HG02798 (cell line): ENCODE measurements around the gene PET100.

Experiments used
- ATAC-seq: cut with Tn5 transposase; IDR thresholded peaks from one replicate; pipeline ENCODE4 v1.9.1; 2021; ENCODE audit warnings: mild to moderate bottlenecking; ENCODE audit not compliant: unreplicated experiment, poor library complexity

The PET100 gene

DNA sequence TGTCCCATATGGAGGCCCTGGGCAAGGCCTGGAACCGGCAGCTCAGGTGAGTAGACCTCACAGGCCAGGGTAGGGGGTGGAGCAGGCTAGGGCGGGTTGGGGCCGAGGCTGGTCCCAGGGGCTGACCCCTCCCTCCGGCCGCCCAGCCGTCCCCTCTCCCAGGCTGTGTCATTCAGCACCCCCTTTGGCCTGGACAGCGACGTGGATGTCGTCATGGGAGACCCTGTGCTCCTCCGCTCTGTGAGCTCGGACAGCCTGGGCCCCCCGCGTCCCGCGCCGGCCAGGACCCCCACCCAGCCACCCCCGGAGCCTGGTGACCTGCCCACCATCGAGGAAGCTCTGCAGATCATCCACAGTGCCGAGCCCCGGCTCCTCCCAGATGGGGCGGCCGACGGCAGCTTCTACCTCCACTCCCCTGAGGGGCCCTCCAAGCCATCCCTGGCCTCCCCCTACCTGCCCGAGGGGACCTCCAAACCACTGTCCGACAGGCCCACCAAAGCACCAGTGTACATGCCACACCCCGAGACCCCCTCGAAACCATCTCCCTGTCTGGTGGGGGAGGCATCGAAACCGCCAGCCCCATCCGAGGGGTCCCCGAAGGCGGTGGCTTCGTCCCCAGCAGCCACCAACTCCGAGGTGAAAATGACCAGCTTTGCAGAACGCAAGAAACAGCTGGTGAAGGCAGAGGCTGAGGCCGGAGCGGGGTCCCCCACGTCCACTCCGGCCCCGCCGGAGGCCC is 17.9 kb upstream of the PET100 start:
- ATAC-seq: no peak

DNA sequence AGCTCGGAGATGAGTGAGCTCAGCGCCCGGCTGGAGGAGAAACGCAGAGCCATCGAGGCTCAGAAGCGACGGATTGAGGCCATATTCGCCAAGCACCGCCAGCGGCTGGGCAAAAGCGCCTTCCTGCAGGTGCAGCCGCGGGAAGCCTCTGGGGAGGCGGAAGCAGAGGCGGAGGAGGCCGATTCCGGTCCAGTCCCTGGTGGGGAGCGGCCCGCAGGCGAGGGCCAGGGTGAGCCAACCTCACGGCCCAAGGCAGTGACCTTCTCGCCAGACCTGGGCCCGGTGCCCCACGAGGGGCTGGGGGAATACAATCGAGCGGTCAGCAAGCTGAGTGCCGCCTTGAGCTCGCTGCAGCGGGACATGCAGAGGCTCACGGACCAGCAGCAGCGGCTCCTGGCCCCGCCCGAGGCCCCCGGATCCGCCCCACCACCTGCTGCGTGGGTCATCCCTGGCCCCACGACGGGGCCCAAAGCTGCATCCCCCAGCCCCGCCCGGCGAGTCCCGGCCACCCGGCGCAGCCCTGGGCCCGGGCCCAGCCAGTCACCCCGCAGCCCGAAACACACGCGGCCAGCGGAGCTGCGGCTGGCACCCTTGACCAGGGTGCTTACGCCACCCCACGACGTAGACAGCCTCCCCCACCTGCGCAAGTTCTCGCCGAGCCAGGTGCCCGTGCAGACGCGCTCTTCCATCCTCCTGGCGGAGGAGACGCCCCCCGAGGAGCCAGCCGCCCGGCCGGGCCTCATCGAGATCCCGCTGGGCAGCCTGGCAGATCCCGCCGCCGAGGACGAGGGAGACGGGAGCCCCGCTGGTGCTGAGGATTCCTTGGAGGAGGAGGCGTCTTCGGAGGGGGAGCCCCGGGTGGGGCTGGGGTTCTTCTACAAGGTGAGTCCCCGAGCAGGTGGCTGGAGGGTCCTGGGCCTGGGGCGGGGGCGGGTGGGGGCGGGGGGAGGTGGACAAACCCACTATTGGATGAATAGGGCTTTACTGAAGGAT is 17.0 kb upstream of the PET100 start:
- ATAC-seq: no peak

DNA sequence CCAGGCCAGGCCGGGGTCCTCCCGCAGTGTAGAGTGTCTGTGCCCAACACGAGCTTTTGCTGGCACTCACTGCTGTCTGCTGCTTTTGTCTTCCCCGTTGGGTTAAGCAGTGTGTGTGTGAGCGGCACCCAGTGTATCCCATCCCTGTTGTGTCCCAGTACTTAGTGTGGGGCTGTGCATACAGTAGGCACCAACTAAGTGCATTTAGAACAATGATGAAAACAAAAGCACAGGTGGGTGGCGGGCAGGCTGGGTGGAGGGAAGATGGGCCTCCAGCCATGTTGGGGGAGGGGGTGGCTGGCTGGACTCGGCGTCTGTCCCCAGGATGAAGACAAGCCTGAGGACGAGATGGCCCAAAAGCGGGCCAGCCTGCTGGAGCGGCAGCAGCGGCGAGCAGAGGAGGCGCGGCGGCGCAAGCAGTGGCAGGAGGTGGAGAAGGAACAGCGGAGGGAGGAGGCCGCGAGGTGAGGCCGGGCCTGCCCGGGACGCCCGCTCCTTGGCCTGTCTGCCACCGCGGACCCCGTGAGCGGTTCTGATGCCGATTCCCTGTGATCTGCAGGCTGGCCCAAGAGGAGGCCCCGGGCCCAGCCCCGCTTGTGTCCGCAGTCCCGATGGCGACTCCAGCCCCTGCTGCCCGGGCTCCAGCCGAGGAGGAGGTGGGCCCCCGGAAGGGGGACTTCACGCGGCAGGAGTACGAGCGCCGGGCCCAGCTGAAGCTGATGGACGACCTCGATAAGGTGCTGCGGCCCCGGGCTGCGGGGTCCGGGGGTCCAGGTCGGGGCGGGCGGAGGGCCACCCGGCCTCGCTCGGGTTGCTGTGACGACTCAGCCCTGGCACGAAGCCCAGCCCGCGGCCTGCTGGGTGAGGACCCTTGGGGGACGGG is 14.5 kb upstream of the PET100 start:
- ATAC-seq: no peak

DNA sequence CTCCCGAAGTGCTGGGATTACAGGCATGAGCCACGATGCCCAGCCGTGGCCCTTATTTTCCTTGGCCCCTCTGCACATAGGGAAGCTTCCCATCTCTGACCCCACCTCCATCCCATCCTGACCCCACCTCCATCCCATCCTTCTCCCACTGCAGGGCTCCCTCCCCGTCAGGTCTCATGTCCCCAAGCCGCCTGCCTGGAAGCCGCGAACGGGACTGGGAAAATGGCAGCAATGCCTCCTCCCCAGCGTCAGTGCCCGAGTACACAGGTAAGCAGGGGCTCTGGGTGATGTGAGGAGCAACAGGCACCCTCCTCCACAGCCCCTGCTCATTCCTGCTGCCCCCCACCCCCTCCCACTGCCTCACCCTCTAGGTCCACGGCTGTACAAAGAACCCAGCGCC is 12.4 kb upstream of the PET100 start:
- no peak for ATAC-seq

DNA sequence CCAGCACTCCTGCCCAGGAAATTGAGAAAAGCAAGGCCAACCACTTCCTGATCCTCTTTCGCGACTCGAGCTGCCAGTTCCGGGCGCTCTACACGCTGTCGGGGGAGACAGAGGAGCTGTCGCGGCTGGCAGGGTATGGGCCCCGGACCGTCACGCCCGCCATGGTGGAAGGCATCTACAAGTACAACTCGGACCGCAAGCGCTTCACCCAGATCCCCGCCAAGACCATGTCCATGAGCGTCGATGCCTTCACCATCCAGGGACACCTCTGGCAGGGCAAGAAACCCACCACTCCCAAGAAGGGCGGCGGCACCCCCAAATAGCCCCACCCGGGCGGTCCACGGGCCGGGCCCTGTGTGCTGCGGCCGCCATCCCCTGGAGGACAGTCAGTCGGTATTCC is 11.9 kb upstream of the PET100 start:
- no peak for ATAC-seq

DNA sequence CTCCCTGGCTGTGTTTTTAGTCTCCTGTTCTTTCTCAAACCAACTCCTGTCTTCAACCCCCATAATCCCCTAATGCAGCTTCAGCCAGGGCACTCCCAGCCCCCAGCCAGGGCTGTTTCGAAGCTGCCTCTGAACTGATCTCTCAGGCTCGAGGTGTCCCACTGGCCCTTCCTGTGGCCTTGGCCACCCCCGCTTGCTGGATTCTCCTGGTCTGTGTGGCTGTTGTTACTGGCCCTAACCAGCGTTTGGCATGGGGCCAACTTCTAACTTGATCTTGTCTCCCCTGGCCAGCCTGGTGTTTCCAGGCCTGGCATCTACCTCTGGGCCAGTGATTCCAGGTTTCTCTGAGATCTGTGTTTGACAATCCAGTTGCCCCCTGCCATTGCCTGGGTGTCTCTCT is 11.2 kb upstream of the PET100 start:
- no peak for ATAC-seq

DNA sequence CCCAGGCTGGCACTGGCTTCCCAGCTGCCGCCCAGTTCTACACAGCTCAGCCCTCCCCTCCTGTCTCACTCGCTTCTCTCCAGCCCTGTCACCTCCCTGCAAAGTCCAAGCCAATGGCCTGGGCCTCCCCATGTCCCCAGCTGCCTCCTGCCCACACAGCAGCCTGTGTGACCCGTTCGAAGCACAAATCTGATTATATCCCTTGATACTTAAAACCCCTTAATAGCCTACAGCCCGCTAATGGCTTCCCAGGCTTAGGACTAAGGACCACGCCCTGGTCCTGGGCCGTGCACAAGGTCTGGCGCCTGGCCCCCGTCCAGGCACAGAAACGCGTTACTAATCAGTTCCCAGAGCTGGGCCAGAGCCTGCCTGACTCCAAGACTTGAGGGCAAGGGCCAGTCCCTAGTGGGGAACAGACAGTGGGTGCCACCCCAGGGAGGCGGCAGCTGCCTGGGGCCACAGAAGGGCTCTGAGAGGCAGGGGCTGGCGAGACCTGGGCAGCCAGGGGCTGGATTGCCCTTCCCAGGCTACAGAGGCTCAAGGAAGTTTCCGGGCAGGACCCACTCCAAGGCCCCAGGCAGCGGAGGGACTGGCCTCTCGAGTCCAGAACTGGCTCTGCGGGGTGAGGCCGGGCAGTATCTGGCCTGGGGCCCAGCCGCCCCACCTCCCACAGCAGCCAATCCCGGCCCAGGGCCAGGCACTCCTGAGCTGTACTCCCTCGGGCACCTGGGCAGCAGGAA is 10.7 kb upstream of the PET100 start:
- no peak for ATAC-seq

DNA sequence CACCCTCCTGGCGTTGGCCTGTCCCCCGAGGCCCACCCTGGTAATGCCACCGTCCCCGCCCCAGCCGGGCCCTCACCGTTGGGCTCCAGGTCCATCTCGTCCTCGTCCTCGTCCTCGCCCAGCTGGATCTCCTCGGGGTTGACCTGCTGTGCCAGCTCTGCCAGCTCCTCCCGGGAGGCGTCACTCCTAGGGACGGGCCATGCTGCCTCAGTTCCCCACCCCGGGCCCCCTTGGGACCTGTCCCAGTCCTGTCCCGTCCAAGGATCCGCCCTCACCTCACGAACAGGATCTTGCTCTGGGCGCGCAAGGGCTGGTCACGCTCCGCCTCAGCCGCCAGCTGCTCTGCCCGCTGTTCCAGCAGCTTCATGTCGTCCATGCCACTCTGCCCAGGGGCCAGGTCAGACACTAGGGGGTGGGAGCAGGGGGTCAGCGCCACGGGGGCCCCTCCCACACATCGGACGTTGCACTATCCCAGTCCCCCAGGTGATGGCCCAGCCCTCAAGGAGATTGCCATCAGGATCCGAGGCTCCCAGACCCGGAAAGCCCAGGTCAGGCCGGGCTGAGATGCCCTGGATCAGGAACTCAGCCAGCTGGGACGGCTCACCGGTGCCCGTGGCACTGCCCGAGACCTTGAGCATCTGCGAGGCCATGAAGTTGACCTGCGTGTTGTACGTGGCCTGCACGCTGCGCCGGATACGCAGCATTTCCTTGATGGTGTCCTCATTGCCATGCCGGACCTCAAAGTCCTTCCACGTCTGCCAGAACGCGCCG is 9.7 kb upstream of the PET100 start:
- ATAC-seq: no peak

DNA sequence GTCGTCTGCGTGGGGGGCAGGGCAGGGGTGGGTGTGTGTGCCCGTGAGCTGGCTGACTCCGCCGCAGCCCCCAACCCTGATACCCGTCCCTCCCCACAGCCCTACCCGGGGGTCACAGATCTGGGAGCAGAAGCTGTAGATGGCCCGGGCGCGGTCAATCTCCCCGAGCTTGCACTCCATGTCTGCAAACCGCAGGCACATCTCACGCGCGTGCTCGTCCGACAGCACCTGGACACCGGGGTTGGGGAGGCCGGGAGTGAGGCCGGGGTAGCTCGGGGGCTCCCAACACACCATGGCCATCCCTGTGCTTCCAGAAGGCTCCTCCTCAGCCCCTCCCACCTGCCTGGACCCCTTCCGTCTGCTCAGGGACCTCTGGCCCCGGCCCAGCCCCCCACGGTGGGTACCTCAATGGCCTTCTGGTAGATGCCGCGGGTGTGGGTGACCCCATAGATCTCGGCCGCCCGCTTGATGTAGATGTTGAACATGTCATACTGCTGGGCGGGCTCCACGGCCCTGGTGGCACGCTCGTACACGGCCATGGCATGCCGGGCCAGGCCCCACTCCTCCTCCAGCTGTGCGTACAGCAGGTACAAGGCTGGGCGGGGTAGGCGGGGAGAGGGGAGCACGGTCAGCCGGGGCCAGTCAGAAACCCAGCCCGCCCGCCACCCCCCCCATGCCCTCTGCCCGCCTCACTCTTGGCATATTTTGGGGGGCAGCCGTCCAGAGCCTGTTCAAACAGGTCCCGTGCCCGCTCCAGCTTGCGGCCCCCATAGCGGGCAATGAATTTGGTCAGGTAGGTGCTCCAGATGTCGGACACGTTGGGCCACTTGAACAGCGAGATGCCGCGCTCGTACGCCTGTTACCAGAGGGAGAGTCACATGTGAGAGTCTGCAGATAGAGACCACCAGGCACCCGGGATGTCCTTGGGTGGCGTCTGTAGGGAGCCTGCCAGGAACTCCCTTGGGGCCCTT is 8.9 kb upstream of the PET100 start:
- no peak for ATAC-seq

DNA sequence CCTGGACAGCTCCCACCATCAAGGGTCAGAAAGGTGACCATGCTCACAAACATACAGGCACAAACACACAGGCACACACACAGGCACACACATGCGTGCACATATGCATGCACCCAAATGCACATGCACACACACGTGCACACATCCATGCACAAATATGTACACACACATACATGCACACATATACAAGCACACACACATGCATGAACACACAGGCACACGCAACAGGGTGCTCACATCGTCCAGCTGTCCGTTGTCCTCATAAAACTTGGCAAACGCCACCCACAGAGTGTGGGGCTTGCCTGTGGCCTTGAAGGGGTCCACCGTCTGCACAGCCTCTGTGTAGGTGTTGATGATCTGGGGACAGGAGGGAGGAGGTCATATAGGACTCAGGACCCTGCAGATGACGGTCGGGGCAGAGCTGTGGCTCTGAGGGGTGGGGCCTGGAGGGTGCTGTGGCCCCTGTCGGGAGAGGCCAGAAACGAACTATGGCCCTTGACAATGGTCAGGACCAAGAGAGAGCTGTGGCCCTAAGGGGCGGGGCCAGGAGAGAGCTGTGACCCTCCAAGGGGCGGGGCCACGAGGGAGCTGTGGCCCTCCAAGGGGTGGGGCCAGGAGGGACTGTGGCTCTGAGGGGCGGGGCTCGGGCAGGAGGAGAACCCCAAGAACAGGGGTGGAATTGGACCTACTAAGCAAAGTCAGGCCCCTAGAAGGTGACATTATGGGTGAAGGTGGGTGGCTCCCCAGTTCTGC is 6.5 kb upstream of the PET100 start:
- ATAC-seq: no peak

DNA sequence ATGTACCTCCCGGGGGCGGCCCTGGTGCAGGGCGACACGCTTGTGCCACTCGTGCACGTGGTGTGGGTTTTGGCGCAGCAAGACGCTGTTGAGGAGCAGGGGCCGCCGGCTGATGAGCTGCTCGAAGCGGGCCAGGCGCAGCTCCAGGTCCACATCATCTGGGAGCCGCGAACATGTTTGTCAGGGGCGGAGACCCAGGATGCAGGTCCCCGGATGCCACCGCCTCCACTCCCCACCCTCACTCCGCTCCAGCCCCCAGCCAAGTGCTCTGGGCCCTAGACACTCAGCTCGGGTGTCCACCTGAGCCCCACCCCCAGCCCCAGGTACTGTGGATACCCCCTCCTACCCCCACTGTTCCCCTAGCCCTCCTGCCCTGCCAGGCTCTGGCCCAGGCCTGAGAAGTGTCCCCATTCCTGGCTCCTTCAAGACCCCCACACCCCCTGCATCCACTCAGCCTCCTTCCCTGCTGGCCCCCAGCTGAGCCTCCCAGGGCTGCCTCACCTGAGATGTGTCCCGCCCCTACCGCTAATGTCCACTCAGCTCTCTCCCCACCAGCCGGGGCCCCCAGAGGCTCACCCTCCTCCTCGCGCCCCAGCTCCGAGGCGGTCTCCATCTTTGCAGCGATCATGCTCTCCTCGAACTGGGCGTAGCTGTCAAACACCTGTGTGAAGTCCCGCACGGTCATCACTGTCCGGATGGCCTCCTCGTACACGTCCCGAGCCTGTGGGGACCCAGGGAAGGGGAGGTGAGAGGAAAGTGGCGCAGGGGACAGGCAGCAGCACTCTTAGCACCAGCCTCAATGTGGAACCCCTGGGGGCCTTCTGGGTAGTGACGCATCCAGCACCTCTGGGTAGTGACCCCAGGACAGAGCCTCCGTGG is 5.6 kb upstream of the PET100 start:
- no peak for ATAC-seq

DNA sequence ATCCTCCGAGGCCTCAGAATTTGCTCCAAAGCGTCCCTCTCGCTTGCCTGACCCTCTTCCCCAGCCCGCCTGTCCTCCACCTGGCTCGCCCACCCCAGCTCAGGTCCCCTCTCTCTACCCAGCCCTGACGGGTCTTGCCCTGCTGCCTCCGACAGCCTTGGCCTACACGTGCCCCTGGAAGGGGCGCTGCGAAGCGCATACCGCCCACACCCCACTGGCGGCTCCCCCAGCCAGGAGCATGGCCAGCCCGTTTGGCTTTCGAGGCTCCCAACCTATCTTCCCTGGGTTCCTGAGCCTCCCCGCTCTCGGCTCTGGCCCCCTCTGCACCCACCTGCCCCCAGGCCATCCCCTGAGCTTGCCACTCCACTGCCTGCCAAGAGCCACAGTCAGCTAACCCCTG is 4.8 kb upstream of the PET100 start:
- ATAC-seq: no peak

DNA sequence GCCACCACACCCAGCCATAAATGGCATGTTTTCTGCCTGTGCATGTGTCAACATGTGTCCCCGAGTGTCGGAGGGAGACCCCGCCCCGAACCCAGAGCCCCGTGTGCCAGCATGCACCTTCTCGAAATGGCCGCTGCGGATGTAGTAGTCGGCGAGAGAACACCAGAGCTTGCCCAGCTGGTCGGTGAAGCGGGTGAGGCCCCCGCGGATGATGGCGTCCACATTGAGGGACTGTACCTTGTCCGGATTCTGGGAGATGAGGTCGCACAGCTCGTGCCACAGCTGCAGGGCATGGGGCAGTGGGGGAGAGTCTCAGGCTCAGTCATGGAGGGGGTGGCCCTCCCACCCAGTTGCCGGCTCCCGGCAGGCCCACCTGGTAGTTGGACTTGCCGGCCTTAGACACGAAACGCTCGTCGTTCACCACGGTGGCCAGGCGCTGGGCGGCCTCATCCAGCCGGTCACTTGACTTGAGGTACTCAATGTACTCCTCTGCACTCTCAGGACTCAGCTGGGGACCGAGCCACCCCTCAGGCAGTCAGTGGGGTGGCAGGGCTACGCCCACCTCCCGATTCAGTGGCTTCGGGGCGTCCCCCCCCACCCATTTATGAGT is 3.7 kb upstream of the PET100 start:
- no peak for ATAC-seq

DNA sequence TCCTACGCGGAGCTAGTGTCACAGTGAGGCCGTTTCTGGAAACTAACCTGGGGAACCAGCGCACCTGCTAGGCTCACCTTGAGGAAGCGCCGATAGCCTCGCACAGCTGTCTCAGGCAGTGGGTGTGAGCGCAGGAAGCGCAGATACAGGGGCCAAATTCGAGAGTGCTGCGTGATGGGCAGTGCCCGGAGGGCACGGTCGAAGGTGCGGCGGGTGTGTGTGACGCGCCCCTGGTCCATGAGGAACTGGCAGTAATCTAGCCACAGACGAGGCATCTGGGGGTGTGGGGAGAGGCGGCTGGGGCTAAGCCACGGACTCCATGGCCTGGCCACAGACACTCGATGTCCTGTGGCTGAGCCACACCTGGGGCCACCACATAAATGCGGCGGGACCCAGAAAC is 2.4 kb upstream of the PET100 start:
- no peak for ATAC-seq

DNA sequence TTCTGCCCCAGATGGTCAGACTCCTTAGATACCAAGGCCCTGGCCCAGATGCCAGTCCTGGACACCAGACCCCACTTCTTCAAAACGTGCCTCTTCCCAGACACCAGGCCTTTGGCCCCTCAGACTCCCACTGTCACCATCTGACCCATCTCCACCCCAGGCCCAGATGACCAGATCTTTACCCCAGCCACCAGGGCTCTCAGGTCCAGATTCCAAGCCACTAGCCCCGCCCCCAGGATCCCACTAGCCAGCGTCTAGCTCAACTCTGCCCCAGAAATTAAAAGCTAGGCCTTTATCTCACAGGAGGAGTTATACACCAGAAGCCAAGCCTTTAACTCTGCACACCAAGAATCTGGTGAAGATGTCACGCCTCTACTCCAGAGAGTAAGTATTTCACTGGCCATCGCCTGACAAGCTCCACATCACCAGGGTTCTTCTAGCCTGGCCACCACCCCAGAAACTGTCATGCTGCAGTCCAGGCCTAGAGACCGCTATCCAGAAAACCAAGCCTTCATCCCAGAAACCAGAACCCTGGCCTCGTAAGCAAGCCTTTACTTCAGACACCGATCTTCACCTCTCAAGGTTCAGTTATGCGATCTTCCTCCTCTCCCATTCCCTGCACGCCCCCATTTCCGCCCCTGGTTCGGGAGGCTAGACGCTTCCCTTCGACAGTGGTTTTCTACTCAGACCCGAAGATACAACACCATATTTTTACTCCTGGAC is 843 bp upstream of the PET100 start:
- ATAC-seq: no peak
